ENCODE data around the gene TAF3.

The TAF3 gene

GRCh38 chr10:8036506-8037198 lies 218.3 kb downstream of the TAF3 start:
- no peak for DNase-seq

- no peak for DNase-seq
Observed at GRCh38 chr10:8037199-8037801, 219.0 kb downstream of the TAF3 start.

GRCh38 chr10:8037941-8038894 lies 219.9 kb downstream of the TAF3 start:
- no peak for DNase-seq

- DNase-seq = peak in 1 of 3 experiments; percentile 2
Observed at GRCh38 chr10:8039321-8039881, 221.1 kb downstream of the TAF3 start.

- DNase-seq = no peak
Observed at GRCh38 chr10:8040651-8041050, 222.3 kb downstream of the TAF3 start.

- DNase-seq = no peak
Observed at GRCh38 chr10:8041284-8041991, 223.1 kb downstream of the TAF3 start.

GRCh38 chr10:8041992-8042720 lies 223.9 kb downstream of the TAF3 start:
- DNase-seq = no peak

GRCh38 chr10:8042721-8043568 lies 224.6 kb downstream of the TAF3 start:
- DNase-seq = no peak

GRCh38 chr10:8043569-8044306 lies 225.4 kb downstream of the TAF3 start:
- no peak for DNase-seq

- no peak for DNase-seq
Observed at GRCh38 chr10:8044331-8044907, 226.1 kb downstream of the TAF3 start.

- DNase-seq = peak in 2 of 3 experiments; percentile 26 to 42
Observed at GRCh38 chr10:8044908-8045725, 226.8 kb downstream of the TAF3 start.

- DNase-seq = peak in 1 of 3 experiments; percentile 26
Observed at GRCh38 chr10:8045726-8046494, 227.6 kb downstream of the TAF3 start.

- no peak for DNase-seq
Observed at GRCh38 chr10:8047452-8048280, 229.4 kb downstream of the TAF3 start.

GRCh38 chr10:8048281-8049008 lies 230.1 kb downstream of the TAF3 start:
- DNase-seq = no peak

GRCh38 chr10:8049045-8049864 lies 230.9 kb downstream of the TAF3 start:
- DNase-seq = peak in 1 of 3 experiments; percentile 32

Data from NCI-H1417 (cell line).